GM12801 (cell line): Measurements from ENCODE around the gene CDK10.

ENCODE experiments used
- CTCF ChIP-seq: IDR thresholded peaks from one replicate; pipeline ENCODE4 v1.5.1; 2011; ENCODE audit warnings: control low read depth; ENCODE audit not compliant: insufficient read length; ENCODE audit errors: extremely low read depth

Gene CDK10, protein sequence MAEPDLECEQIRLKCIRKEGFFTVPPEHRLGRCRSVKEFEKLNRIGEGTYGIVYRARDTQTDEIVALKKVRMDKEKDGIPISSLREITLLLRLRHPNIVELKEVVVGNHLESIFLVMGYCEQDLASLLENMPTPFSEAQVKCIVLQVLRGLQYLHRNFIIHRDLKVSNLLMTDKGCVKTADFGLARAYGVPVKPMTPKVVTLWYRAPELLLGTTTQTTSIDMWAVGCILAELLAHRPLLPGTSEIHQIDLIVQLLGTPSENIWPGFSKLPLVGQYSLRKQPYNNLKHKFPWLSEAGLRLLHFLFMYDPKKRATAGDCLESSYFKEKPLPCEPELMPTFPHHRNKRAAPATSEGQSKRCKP

GRCh38 chr16:89686520-89687091 lies at the start of gene CDK10:
Gene CDK10 (plus strand): TSS chr16:89686689. CDS start chr16:89686711, 22 bp downstream.
- TF ChIP-seq CTCF: no peak

DNA sequence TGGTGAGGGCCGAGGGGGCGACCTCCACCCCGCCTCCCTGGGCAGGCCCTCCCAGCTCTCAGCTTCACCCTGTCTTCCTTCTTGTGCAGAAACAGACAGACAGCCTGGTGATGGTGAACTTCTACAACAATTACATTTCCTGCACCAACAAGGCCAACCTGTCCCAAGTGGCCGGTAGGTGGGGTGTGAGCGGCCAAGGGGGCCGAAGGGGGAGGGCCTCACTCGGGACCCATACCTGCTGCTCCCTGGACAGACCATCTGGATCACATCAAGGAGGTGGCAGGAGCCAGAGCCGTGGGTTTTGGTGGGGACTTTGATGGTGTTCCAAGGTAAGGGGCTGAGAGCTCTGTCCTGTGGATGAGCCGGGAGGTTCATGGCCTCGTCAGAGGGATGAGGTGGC lies 49.1 kb upstream of the CDK10 start:
- no peak for TF ChIP-seq CTCF

- TF ChIP-seq CTCF: no peak
Observed at GRCh38 chr16:89638455-89638854, 48.0 kb upstream of the CDK10 start.

- no peak for TF ChIP-seq CTCF
Observed at GRCh38 chr16:89639385-89639784, 47.1 kb upstream of the CDK10 start.

DNA sequence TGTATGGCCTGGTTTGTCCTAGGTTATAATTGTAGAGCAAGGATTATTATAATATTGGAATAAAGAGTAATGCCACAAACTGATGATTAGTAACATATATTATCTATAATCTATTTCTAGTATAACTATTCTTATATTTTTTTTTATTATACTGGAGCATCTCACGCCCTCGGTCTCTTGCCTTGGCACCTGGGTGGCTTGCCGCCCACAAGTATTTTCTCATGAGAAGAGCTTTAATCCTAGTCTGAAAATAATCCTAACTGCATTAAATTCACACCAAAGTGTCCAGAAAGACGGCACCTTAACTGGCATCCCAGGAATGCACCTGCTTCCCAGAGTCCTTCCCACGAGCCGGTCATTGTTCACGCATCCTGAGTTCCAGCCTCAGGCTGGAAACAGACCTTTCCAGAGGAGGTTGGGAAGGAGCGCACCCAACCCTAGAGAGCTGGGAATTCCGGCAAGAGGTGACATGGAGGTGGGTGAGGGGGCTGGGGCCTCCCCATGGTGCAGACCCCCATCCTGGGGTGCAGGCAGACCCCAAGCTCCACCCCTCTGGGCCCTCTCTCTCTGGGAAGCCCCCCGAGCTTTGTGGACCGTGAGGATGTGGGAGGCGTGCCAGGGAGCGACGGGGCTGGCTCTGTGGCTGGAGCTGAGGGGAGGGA lies 44.9 kb upstream of the CDK10 start:
- no peak for TF ChIP-seq CTCF

GRCh38 chr16:89642574-89642973 lies 43.9 kb upstream of the CDK10 start:
- no peak for TF ChIP-seq CTCF

DNA sequence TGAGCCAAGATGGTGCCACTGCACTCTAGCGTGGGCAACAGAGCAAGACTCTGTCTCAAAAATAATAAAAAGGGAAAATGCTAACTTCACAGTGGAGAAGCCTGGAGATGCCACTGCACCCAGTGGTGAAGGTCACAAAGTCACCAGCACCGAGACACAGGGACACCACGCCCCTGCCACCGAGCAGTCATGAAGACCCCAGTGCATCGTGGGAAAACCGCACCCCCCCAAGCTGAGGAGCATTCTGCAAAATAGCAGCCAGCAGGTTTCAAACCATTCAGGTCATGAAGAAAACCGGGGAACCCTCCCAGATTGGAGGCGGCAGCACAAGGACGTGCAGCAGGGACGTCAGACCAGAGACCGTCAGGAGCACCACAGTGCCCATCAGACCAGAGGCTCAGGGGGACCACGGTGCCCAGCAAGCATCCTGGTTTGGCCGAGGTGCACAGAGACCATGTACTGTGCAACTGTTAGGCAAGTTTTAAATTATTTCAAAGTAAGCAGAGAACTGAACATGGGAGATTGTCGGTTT lies 42.7 kb upstream of the CDK10 start:
- TF ChIP-seq CTCF: no peak
